ENCODE data around the gene ENOX1.

DNA sequence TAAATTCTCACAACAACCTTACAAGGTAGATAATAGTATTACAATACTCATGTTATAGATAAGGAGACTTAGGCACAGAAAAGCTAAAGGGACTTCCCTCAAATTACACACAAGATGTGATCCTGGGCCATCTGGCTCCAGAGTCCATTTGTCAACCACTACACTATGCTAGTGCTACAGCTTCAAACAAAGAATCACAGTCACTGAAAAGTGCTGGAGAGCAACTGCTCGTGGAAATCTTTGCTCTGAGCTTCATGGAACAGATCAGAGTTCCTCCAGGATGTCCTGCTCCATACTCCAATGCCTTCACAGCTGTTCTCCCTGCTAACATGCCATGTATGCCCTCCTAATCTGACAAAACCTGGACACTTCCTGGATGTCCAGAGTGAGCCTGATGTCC, 271.2 kb downstream of the ENOX1 start:
- TF ChIP-seq, protein P1, sequence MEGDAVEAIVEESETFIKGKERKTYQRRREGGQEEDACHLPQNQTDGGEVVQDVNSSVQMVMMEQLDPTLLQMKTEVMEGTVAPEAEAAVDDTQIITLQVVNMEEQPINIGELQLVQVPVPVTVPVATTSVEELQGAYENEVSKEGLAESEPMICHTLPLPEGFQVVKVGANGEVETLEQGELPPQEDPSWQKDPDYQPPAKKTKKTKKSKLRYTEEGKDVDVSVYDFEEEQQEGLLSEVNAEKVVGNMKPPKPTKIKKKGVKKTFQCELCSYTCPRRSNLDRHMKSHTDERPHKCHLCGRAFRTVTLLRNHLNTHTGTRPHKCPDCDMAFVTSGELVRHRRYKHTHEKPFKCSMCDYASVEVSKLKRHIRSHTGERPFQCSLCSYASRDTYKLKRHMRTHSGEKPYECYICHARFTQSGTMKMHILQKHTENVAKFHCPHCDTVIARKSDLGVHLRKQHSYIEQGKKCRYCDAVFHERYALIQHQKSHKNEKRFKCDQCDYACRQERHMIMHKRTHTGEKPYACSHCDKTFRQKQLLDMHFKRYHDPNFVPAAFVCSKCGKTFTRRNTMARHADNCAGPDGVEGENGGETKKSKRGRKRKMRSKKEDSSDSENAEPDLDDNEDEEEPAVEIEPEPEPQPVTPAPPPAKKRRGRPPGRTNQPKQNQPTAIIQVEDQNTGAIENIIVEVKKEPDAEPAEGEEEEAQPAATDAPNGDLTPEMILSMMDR (IDR thresholded peaks at IDR 0.05) = no peak
- TF ChIP-seq POLR2A (IDR thresholded peaks at IDR 0.05) = no peak
